ENCODE measurements around the gene DLGAP4.

Gene DLGAP4

DNA sequence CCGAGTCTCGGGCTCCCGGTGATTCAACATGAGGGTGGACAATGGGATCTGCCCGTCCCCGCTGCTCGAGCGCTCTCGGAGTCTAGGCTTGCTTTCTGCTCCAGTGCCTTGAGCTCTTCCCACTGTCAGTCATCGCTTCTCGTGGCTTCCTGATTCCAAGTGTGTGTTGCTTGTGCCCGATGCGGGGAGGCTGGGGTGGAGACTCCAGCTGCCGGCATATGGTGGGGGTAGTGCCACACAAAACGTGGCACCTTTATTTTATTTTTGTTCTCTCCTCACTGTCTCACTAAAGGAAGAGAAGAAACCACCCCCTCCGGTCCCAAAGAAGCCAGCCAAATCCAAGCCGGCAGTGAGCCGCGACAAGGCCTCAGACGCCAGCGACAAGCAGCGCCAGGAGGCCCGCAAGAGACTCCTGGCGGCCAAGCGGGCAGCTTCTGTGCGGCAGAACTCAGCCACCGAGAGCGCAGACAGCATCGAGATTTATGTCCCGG is 220.4 kb downstream of the DLGAP4 start:
- TF ChIP-seq, protein P1, sequence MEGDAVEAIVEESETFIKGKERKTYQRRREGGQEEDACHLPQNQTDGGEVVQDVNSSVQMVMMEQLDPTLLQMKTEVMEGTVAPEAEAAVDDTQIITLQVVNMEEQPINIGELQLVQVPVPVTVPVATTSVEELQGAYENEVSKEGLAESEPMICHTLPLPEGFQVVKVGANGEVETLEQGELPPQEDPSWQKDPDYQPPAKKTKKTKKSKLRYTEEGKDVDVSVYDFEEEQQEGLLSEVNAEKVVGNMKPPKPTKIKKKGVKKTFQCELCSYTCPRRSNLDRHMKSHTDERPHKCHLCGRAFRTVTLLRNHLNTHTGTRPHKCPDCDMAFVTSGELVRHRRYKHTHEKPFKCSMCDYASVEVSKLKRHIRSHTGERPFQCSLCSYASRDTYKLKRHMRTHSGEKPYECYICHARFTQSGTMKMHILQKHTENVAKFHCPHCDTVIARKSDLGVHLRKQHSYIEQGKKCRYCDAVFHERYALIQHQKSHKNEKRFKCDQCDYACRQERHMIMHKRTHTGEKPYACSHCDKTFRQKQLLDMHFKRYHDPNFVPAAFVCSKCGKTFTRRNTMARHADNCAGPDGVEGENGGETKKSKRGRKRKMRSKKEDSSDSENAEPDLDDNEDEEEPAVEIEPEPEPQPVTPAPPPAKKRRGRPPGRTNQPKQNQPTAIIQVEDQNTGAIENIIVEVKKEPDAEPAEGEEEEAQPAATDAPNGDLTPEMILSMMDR (IDR thresholded peaks at IDR 0.05; ENCODE audit: insufficient read depth, low read length, poor library complexity, severe bottlenecking), result no peak
- no peak for TF ChIP-seq EZH2phosphoT487 (conservative IDR thresholded peaks at IDR 0.05; ENCODE audit: low read length)
- H3K79me2 ChIP-seq (ENCODE audit: insufficient read depth, low read length), result no peaks in the 10 kb centered on the region
- no peaks in the 10 kb centered on the region for H3K9me2 ChIP-seq (replicated peaks; ENCODE audit: insufficient read depth, low read length)
- no peak overlapping the region for H3K4me2 ChIP-seq (ENCODE audit: low read depth, low read length, poor library complexity, severe bottlenecking)
- H3K9ac ChIP-seq (ENCODE audit: low read length), result no peak overlapping the region
- no peaks in the 10 kb centered on the region for H3F3A ChIP-seq (ENCODE audit: insufficient read depth)
- H3K36me3 ChIP-seq (ENCODE audit: low read length), result no peaks in the 10 kb centered on the region
- no peaks in the 10 kb centered on the region for H3K27me3 ChIP-seq (ENCODE audit: low read length)
- H3K4me3 ChIP-seq (ENCODE audit: insufficient read depth, low read length, poor library complexity, severe bottlenecking), result no peak overlapping the region
- no peaks in the 10 kb centered on the region for H4K20me1 ChIP-seq (ENCODE audit: low read depth, low read length)
- no peak overlapping the region for H3K27ac ChIP-seq (ENCODE audit: low read depth, low read length)
- no peak overlapping the region for H2AFZ ChIP-seq (ENCODE audit: low read depth, low read length, severe bottlenecking)
- H3K9me3 ChIP-seq (ENCODE audit: insufficient read depth, low read length), result no peaks in the 10 kb centered on the region

DNA sequence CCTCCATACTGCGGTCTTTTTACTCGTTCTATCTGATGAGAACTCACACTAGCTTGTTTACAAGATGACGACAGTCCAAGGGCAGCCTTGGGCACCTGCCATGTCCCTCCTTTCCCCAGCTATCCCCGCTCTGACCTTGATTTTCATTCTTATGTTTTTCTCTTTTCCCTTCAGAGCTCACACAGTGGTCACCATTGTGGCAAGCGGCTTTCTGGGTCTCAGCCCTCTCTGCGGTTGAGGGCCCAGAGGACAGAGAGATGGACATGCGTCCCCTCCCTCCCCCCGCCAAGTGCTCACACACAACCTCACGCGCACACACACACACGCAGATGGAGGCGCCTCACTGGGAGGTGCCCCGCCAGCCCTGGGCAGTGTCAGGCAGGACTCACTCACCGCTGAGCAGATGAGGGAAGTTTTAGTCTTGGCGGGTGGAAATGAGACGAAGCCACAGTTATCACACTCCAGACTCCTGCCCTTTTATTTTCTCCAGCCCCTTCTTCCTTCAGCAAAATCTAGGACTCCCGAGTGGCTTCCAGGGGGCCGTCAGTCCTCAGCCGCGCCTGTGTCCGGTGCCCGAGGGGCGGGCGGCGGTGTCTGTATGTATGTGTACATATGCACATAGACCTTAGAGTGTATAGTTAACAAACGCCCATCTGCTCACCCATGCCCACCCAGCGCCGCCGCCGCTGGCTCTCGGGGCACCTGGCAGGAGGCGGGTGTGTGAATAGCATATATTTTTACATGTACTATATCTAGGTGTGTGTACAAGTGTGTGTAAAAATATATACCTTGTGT is 221.4 kb downstream of the DLGAP4 start:
- H4K20me1 ChIP-seq (ENCODE audit: low read depth, low read length), result no peaks in the 10 kb centered on the region
- H3K4me3 ChIP-seq (ENCODE audit: insufficient read depth, low read length, poor library complexity, severe bottlenecking), result no peak overlapping the region
- no peak overlapping the region for H3K4me2 ChIP-seq (ENCODE audit: low read depth, low read length, poor library complexity, severe bottlenecking)
- H3K27ac ChIP-seq (ENCODE audit: low read depth, low read length), result no peak overlapping the region
- H3K36me3 ChIP-seq (ENCODE audit: low read length), result no peaks in the 10 kb centered on the region
- no peak for TF ChIP-seq EZH2phosphoT487 (conservative IDR thresholded peaks at IDR 0.05; ENCODE audit: low read length)
- TF ChIP-seq, protein P1 (IDR thresholded peaks at IDR 0.05; ENCODE audit: insufficient read depth, low read length, poor library complexity, severe bottlenecking), result no peak
- no peaks in the 10 kb centered on the region for H3F3A ChIP-seq (ENCODE audit: insufficient read depth)
- no peak overlapping the region for H2AFZ ChIP-seq (ENCODE audit: low read depth, low read length, severe bottlenecking)
- no peaks in the 10 kb centered on the region for H3K79me2 ChIP-seq (ENCODE audit: insufficient read depth, low read length)
- no peaks in the 10 kb centered on the region for H3K9me3 ChIP-seq (ENCODE audit: insufficient read depth, low read length)
- no peaks in the 10 kb centered on the region for H3K9me2 ChIP-seq (replicated peaks; ENCODE audit: insufficient read depth, low read length)
- no peaks in the 10 kb centered on the region for H3K27me3 ChIP-seq (ENCODE audit: low read length)
- no peak overlapping the region for H3K9ac ChIP-seq (ENCODE audit: low read length)

DNA sequence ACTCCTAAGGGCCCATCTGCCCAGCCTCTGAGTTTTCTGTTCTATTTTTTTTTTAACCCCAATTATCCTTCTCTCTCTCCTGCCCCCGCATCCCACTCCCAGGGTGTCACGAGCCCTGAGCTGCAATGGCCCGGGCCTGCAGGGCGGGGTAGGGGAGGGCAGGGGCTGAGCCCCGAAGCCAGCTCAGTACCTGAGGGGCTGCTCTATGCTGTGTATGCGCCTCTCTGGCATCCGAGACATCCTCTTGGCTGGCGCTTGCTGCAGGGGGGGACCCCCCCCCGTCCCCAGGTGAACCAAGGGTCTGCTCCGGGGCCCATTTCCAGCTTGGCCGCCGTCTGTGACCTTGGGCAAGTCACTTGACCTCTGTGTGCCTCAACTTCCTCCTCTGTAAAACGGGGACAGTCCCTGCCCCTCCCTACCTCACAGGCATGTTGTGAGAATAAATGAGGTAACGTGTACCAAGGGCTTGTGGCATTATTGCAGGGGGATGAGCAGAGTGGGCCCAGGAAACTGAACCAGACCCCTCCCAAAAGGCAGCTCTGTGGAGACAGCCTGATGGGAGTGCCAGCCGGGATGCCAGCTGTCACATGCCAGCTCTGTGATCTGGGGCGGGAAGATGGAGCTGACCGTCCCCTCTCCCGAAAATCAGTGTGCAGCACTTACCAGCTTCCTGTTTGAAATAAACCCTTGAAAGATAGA is 222.2 kb downstream of the DLGAP4 start:
- H3K79me2 ChIP-seq (ENCODE audit: insufficient read depth, low read length), result no peaks in the 10 kb centered on the region
- H4K20me1 ChIP-seq (ENCODE audit: low read depth, low read length), result no peaks in the 10 kb centered on the region
- no peaks in the 10 kb centered on the region for H3K36me3 ChIP-seq (ENCODE audit: low read length)
- H3K4me2 ChIP-seq (ENCODE audit: low read depth, low read length, poor library complexity, severe bottlenecking), result no peak overlapping the region
- TF ChIP-seq EZH2phosphoT487 (conservative IDR thresholded peaks at IDR 0.05; ENCODE audit: low read length), result no peak
- TF ChIP-seq, protein P1 (IDR thresholded peaks at IDR 0.05; ENCODE audit: insufficient read depth, low read length, poor library complexity, severe bottlenecking), result no peak
- H2AFZ ChIP-seq (ENCODE audit: low read depth, low read length, severe bottlenecking), result no peak overlapping the region
- no peaks in the 10 kb centered on the region for H3F3A ChIP-seq (ENCODE audit: insufficient read depth)
- H3K9me3 ChIP-seq (ENCODE audit: insufficient read depth, low read length), result no peaks in the 10 kb centered on the region
- H3K4me3 ChIP-seq (ENCODE audit: insufficient read depth, low read length, poor library complexity, severe bottlenecking), result no peak overlapping the region
- no peaks in the 10 kb centered on the region for H3K9me2 ChIP-seq (replicated peaks; ENCODE audit: insufficient read depth, low read length)
- H3K27ac ChIP-seq (ENCODE audit: low read depth, low read length), result no peak overlapping the region
- H3K27me3 ChIP-seq (ENCODE audit: low read length), result no peaks in the 10 kb centered on the region
- H3K9ac ChIP-seq (ENCODE audit: low read length), result no peak overlapping the region
